Rectal smooth muscle tissue (tissue), 1 donor: ENCODE measurements around the gene CRTC1.

Experiments
- H3K27ac ChIP-seq: one replicate; pipeline ENCODE4 v1.7.0; 2013; ENCODE audit warnings: low read depth, low read length, inconsistent platforms
- H3K27me3 ChIP-seq: one replicate; pipeline ENCODE4 v1.7.0; 2013; ENCODE audit warnings: low read length; ENCODE audit not compliant: control insufficient read depth, insufficient read depth
- H3K36me3 ChIP-seq: one replicate; pipeline ENCODE4 v1.7.0; 2013; ENCODE audit warnings: low read length; ENCODE audit not compliant: control insufficient read depth, insufficient read depth
- H3K4me1 ChIP-seq: one replicate; pipeline ENCODE4 v1.7.0; 2013; ENCODE audit warnings: low read length; ENCODE audit not compliant: control insufficient read depth, insufficient read depth
- H3K4me3 ChIP-seq: one replicate; pipeline ENCODE4 v1.7.0; 2013; ENCODE audit warnings: low read length
- H3K9ac ChIP-seq: one replicate; pipeline ENCODE4 v1.7.0; 2013; ENCODE audit warnings: low read length

Gene CRTC1

DNA sequence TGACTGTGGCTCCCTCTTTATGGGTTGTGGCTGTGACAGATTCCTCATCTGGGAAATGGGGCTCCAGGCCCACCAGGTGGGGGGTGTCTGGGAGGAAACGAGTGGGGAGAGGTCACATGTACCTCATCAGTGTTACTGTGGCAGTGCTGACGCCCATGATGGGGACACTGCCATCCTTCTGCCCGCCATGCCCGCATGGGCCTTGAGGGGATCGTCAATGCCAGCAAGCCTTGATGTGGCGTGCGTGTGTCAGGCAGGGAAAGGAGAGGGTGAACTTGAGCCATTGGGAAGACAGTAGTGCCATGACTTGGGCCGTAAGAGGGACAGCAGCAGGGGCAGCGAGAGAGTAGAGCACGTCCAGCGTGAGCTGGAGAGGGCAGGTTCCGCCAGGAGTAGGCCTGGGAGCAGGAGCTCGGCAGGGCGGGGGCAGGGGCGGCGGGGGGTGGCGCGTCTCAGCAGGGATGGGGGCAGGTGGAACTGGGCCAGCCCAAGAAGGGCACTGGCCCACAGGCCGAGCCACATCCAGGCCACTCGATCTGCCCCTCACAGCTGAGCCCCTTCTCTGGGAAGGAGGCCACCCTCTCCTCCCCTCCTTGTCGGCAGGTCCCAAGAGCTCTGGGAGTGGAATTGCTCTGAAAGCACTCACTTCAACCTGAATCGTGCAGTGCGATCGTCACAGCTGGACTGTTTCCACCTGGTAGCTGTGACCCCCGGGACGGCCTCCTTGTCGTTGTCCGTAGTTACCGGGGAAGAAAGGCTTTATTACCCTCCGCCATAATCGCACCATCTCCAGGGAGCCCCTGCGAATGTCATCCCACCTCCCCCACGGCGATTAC lies 36.7 kb upstream of the CRTC1 start:
- no peaks in the 10 kb centered on the region for H3K27me3 ChIP-seq
- no peak overlapping the region for H3K27ac ChIP-seq
- H3K9ac ChIP-seq: no peak overlapping the region
- no peaks in the 10 kb centered on the region for H3K36me3 ChIP-seq
- H3K4me1 ChIP-seq: peaks cover 26% of the 10 kb centered on the region
- H3K4me3 ChIP-seq: no peak overlapping the region

DNA sequence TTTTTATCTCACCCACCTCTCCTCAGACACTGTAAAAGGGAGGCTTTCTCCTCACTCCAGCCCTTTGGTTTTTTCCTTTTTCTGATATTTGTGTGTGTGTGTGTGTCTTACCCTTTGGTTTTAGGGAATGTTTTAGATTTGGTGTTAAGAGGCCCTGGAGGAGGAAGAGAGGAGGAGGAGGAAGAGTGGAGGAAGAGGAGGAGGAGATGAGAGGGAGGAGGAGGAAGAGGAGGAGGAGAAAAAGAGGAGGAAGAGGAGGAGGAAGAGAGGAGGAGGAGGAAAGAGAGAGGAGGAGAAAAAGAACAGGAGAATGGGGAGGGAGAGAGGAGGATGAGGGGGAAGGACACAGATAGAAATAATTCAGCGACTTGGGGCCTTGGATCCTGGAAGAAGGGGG lies 36.1 kb upstream of the CRTC1 start:
- H3K9ac ChIP-seq: no peak overlapping the region

DNA sequence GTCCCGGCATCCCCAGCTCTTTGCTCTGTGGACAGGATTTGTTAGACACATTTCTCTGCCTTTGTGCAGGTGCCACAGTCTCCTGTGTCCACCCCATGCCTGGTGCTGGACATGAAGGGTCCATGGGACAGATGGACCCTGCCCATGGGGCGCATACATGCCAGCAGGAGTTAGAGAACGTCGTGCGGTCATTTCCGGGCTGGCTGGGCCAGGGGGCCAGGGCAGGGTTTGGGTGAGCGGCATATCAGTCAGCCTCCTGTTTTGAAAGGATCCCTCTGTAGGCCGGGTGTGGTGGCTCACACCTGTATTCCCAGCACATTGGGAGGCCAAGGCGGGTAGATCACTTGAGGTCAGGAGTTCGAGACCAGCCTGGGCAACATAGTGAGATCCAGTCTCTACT lies 35.7 kb upstream of the CRTC1 start:
- Histone ChIP-seq H3K27me3 (no peaks in the 10 kb centered on the region), H3K36me3 (no peaks in the 10 kb centered on the region), H3K4me3 (no peak overlapping the region), H3K4me1 (peaks cover 26% of the 10 kb centered on the region), H3K27ac (no peak overlapping the region), H3K9ac (no peak overlapping the region)

More for the DNA sequence above, 36.1 kb upstream of the CRTC1 start:
- Histone ChIP-seq H3K27me3 (no peaks in the 10 kb centered on the region), H3K27ac (no peak overlapping the region), H3K4me3 (no peak overlapping the region), H3K36me3 (no peaks in the 10 kb centered on the region), H3K4me1 (peaks cover 26% of the 10 kb centered on the region)

DNA sequence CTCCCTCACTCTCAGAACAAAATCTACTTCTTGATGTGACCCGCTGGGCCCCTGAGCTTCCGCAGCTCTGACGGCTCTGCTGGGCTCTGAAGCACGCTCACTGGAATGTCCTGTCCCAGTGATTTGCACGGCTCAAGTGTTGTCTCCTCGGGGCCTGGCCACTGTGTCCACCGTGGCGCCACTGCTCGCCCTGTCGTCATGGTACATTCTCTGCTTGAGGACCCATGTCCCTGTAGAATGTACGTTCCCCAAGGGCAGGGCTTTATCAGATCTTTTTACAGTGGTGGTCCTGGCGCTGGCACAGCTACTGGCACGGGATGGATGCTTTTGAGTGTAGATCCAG lies 34.5 kb upstream of the CRTC1 start:
- H3K9ac ChIP-seq: no peak overlapping the region
- H3K4me1 ChIP-seq: peaks cover 26% of the 10 kb centered on the region
- peak overlapping the region; percentile 49 for H3K27ac ChIP-seq
- peak overlapping the region; percentile 62 for H3K4me3 ChIP-seq
- H3K27me3 ChIP-seq: no peaks in the 10 kb centered on the region
- no peaks in the 10 kb centered on the region for H3K36me3 ChIP-seq

DNA sequence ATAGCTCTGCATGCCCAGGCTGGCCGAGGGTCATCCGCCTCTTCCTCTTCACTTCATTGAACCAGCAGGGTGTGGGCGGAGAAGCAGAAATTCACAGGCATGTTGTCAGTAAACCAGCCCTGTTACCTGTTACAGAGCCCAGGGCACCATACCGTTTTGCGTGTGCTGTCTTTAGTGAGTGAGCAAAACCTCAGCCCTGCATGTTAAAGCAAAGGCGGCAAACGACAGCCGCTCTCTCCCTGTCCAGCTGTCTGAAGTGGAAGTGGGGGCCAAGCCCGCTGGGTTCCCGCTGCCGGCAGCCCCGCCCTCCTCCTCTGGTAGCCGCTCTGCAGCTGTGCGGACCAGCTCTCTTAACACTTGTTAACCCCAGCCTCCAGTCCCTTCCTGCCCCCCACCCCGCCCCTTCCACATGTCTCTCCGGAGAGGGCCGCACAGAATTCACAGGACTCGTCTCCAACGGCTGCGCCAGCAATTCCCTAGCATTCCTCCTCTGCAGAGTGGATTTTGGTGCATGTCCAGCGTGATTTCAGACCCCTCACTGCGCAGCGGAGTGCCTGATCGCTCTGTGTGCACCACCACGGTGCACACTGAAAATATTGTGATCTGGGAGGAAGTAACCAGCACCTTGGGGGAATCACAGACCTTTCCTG lies 34.0 kb upstream of the CRTC1 start:
- Histone ChIP-seq H3K27me3 (no peaks in the 10 kb centered on the region), H3K4me3 (peak overlapping the region; percentile 62), H3K36me3 (no peaks in the 10 kb centered on the region), H3K27ac (peak overlapping the region; percentile 75), H3K9ac (no peak overlapping the region), H3K4me1 (peaks cover 26% of the 10 kb centered on the region)

DNA sequence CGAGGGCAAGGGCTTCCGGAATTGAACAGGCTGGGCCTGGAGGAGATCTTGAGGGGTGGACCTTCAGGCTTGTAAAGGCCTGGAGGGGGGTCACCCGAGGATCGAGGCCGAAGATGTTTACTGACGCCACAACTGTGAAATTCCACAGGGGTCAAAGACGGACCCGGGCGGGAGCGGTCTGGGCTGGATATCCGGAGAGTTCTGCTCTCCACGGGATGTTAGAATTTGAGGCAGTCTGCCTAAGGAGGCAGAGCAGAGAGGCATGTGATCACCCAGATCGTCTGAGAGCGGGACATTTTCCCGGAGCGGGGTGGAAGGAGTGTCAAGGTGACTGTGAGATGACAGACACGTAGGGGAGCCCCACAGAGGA lies 33.5 kb upstream of the CRTC1 start:
- no peak overlapping the region for H3K9ac ChIP-seq
- no peaks in the 10 kb centered on the region for H3K27me3 ChIP-seq
- H3K4me3 ChIP-seq: peak overlapping the region; percentile 62
- no peaks in the 10 kb centered on the region for H3K36me3 ChIP-seq
- peaks cover 26% of the 10 kb centered on the region for H3K4me1 ChIP-seq
- H3K27ac ChIP-seq: peak overlapping the region; percentile 75

DNA sequence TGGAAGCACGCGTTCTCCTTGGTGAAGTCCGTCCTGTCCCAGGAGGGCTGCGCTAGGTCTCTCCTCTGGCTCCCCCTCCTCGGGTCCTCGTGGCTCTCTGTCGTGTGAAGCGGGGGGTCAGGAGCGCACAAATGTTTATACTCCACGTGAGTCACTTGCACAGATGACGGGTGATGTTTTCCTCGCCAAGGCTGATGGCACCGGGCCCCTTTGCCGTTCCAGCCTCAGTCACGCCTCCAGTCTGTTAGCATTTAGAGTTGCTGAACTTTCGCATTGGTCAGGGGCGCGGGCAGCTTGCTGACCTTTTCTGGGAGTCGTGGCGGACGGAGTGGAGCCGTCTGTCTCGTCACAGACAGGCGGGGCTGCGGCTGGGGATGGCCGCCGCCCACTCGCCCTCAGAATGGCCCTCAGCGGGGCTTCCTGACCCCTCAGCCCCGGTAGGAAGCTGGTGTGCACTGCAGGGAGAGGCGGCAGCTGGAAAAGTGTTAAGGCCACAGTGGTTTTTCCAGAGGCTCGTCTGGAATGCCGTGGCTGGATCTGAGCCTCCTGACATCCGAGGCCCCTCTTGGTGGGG lies 32.9 kb upstream of the CRTC1 start:
- Histone ChIP-seq H3K4me1 (peaks cover 26% of the 10 kb centered on the region), H3K4me3 (peak overlapping the region; percentile 62), H3K27me3 (no peaks in the 10 kb centered on the region), H3K9ac (no peak overlapping the region), H3K36me3 (no peaks in the 10 kb centered on the region), H3K27ac (peak overlapping the region; percentile 75)

DNA sequence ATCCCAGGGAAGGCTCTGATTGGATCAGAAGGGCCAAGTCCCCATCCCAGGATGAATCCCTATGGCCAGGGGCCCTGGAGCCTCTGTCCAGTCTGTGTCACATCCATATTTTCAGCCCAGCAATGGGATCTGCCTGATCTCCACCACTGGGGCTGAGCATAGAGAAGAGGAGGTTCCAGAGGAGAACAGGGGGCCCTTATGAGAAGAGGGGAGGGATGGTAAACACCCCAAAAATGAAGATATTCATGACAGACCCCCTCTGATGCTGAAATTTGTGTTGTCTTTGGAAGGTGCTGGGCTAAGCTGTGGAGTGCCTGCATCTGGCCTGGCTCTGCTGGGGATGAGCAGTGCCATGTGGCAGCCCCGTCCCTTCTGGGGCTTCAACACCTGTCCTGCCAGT lies 32.2 kb upstream of the CRTC1 start:
- Histone ChIP-seq H3K4me3 (no peak overlapping the region), H3K27ac (peak overlapping the region; percentile 75), H3K27me3 (no peaks in the 10 kb centered on the region), H3K36me3 (no peaks in the 10 kb centered on the region), H3K4me1 (peaks cover 26% of the 10 kb centered on the region), H3K9ac (no peak overlapping the region)

DNA sequence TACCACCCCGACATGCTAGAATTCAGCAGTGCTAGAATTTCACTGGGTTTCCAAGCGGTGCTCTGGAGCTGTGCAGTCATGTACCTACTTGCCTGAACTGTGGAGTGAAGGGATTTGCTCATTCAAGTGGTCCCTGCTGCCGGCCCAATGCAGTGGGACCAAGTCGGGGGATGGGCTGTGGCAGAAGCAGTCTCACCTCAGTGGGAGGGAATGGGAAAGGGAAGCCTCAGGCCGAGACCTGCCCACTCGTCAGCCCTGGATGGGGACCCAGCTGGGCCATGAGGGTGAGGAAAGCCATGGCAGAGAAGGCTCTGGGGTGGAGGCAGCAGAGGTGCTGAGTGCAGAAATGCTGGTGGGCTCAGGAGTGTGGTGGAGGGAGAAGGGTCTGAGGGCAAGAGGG lies 31.7 kb upstream of the CRTC1 start:
- Histone ChIP-seq H3K27me3 (no peaks in the 10 kb centered on the region), H3K36me3 (no peaks in the 10 kb centered on the region), H3K9ac (no peak overlapping the region), H3K4me3 (no peak overlapping the region), H3K4me1 (peaks cover 26% of the 10 kb centered on the region), H3K27ac (no peak overlapping the region)

DNA sequence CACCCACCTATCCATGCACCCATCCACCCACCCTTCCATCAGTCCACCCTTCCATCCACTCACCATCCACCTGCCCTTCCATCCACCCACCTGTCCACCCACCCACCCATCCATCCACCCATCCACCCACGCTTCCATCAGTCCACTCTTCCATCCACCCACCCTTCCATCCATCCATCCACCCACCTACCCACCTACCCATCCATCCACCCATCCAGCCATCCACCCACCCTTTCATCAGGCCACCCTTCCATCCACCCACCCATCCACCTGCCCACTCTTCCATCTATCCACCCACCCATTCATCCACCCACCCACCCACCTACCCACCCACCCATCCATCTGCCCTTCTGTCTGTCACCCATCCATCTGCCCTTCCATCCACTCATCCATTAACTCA lies 29.6 kb upstream of the CRTC1 start:
- Histone ChIP-seq H3K4me1 (peaks cover 29% of the 10 kb centered on the region), H3K4me3 (no peak overlapping the region), H3K36me3 (no peaks in the 10 kb centered on the region), H3K27ac (no peak overlapping the region), H3K9ac (no peak overlapping the region), H3K27me3 (no peaks in the 10 kb centered on the region)

DNA sequence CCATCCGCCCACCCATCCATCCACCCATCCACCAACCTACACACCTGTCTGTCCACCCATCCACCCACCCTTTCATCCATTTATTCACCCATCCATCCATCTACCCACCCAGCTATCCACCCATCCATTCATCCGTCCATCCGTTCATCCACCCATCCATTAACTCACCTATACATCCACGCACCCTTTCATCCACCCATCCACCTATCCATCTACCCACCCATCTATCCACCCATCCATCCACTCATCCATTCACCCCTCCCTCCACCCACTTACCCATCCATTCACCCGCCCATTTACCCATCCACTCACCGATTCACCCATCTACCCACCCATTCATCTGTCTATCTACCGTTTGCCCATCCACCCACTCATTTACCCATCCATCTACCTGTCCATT lies 29.0 kb upstream of the CRTC1 start:
- H3K9ac ChIP-seq: no peak overlapping the region
- H3K36me3 ChIP-seq: no peaks in the 10 kb centered on the region
- H3K27me3 ChIP-seq: no peaks in the 10 kb centered on the region
- H3K4me3 ChIP-seq: no peak overlapping the region
- H3K4me1 ChIP-seq: peaks cover 25% of the 10 kb centered on the region
- H3K27ac ChIP-seq: no peak overlapping the region

DNA sequence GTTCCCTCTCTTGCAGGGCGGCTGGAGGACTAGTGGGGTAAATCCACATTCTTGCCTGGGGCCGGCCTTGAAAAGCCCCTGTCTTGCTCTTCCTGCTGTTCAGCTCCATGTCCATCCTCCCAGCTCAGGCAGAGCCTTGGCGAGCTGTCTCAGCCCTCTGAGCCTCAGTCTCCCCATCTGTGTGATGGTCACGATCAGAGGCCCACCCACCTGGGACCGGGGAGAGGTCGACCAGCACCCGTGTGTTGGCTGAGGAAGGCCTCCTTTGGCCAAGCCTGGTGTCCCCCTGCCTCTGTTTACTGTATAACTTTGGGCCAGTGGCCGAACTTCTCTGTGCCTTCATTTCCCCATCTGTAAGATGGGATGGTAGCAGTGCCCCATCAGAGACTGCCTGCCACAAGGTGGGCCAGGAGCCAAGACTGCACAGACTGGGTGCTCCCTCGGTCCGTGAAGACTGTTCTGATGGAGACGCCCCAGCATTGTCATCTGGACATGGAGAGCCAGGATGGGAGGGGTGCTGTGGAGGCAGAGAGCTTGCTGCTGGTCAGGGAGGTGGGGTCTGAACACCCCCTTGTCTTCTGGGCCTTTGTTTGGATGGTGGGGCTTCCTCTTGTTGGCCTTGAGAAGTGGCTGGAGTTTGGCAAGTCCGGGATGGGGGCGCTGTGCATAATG lies 28.2 kb upstream of the CRTC1 start:
- H3K27ac ChIP-seq: no peak overlapping the region
- H3K27me3 ChIP-seq: no peaks in the 10 kb centered on the region
- H3K9ac ChIP-seq: no peak overlapping the region
- no peak overlapping the region for H3K4me3 ChIP-seq
- H3K36me3 ChIP-seq: no peaks in the 10 kb centered on the region
- H3K4me1 ChIP-seq: peaks cover 18% of the 10 kb centered on the region
